SK-N-SH (cell line): Measurements from ENCODE around the gene PDE2A. TPM values are rescaled to one million over a fixed set of nuclear protein-coding genes. Genes with fewer than 3 reads are reported as not detected.

Source experiments
- CTCF ChIA-PET: fragments of 300-600, 350-600 bp; formaldehyde crosslinking; extraction: SDS; loops from one replicate; lab custom pipeline; 2021; lab: Yijun Ruan, JAX
- POLR2A ChIA-PET: fragments of 350-600 bp; sonication (Branson Sonifier 250); formaldehyde crosslinking; extraction: SDS; loops from one replicate; lab custom pipeline; 2020; ENCODE audit warnings: antibody characterized with exemption, inconsistent platforms; lab: Yijun Ruan, JAX
- DNase-seq: peaks from one replicate; pipeline ENCODE4 v3.0.0; 2012
- H2AFZ ChIP-seq: fragments of 200-600 bp; sonication (generic); 2 replicates; pipeline ENCODE4 v1.8.1; 2016; ENCODE audit warnings: antibody characterized with exemption, mild to moderate bottlenecking, low read depth
- H3F3A ChIP-seq: fragments of 200-600 bp; sonication (generic); replicated peaks from 2 replicates; pipeline ENCODE3; 2016; ENCODE audit warnings: antibody characterized with exemption, mild to moderate bottlenecking; ENCODE audit not compliant: insufficient read depth
- H3K27ac ChIP-seq, 2 experiments: fragments of 200-500 bp in 1 of 2; fragments of 200-600 bp in 1 of 2; sonication (Bioruptor generic) in 1 of 2; sonication (generic), shearing (Covaris generic) in 1 of 2; 2 replicates each; pipeline versions ENCODE4 v1.5.1 to v1.6.1; 2014 to 2016; ENCODE audit warnings: low read depth in 2 of 2, inconsistent platforms in 1 of 2, low read length in 1 of 2, mild to moderate bottlenecking in 1 of 2, mixed read lengths in 1 of 2
- H3K27me3 ChIP-seq: fragments of 200-600 bp; sonication (generic), shearing (Covaris generic); 2 replicates; pipeline ENCODE4 v1.6.1; 2016; ENCODE audit warnings: mixed run types; ENCODE audit not compliant: insufficient read depth
- H3K36me3 ChIP-seq, 2 experiments: fragments of 200-500 bp in 1 of 2; fragments of 200-600 bp in 1 of 2; sonication (Bioruptor generic) in 1 of 2; sonication (generic) in 1 of 2; replicated peaks in 1 of 2; 2 replicates each; pipeline versions ENCODE3 to v1.5.1; 2014 to 2016; ENCODE audit warnings: low read length in 1 of 2, mild to moderate bottlenecking in 1 of 2; ENCODE audit not compliant: insufficient read depth in 2 of 2, control insufficient read depth in 1 of 2
- H3K4me1 ChIP-seq, 2 experiments: fragments of 200-500 bp in 1 of 2; fragments of 200-600 bp in 1 of 2; sonication (Bioruptor generic) in 1 of 2; sonication (generic), shearing (Covaris generic) in 1 of 2; 2 replicates each; pipeline versions ENCODE4 v1.5.1 to v1.6.1; 2014 to 2016; ENCODE audit warnings: low read depth in 1 of 2, low read length in 1 of 2, mixed run types in 1 of 2; ENCODE audit not compliant: insufficient read depth in 2 of 2, control insufficient read depth in 1 of 2
- H3K4me2 ChIP-seq: fragments of 200-600 bp; sonication (generic), shearing (Covaris generic); 2 replicates; pipeline ENCODE4 v1.6.1; 2017; ENCODE audit warnings: mixed run types
- H3K4me3 ChIP-seq, 2 experiments: fragments of 200-500 bp in 1 of 2; fragments of 200-600 bp in 1 of 2; sonication (Bioruptor generic) in 1 of 2; sonication (generic), shearing (Covaris generic) in 1 of 2; 2 replicates each; pipeline versions ENCODE4 v1.5.1 to v1.8.1; 2014 to 2016; ENCODE audit warnings: low read depth in 2 of 2, inconsistent platforms in 1 of 2, low read length in 1 of 2, mild to moderate bottlenecking in 1 of 2, mixed read lengths in 1 of 2, moderate library complexity in 1 of 2
- H3K79me2 ChIP-seq: fragments of 200-600 bp; sonication (generic); 2 replicates; pipeline ENCODE4 v1.8.1; 2017; ENCODE audit warnings: mild to moderate bottlenecking; ENCODE audit not compliant: insufficient read depth
- H3K9ac ChIP-seq: fragments of 200-600 bp; sonication (generic); 2 replicates; pipeline ENCODE4 v1.6.1; 2017; ENCODE audit warnings: mixed run types
- H3K9me2 ChIP-seq: fragments of 200-600 bp; sonication (generic); 2 replicates; pipeline ENCODE4 v1.6.1; 2017; ENCODE audit warnings: mixed run types
- H3K9me3 ChIP-seq: fragments of 200-600 bp; sonication (generic); 2 replicates; pipeline ENCODE4 v1.6.1; 2017; ENCODE audit warnings: mixed run types, mild to moderate bottlenecking, moderate library complexity
- H4K20me1 ChIP-seq: fragments of 200-600 bp; sonication (generic); 2 replicates; pipeline ENCODE4 v1.6.1; 2017; ENCODE audit warnings: mild to moderate bottlenecking, mixed run types; ENCODE audit not compliant: insufficient read depth
- CHD2 ChIP-seq: fragments of 150-350 bp; IDR thresholded peaks from 2 replicates; pipeline ENCODE4 v1.6.1; 2018; ENCODE audit warnings: low read length; ENCODE audit not compliant: partially characterized antibody
- ELF1 ChIP-seq: IDR thresholded peaks from 2 replicates; pipeline ENCODE4 v1.4.0; 2012
- EP300 ChIP-seq, 2 experiments: IDR thresholded peaks; 2 replicates each; pipeline versions ENCODE4 v1.4.0 to v1.6.1; 2012; ENCODE audit warnings: borderline replicate concordance in 1 of 2, low read depth in 1 of 2, low read length in 1 of 2
- EZH2phosphoT487 ChIP-seq: fragments of 200-600 bp; sonication (generic); IDR thresholded peaks from 2 replicates; pipeline ENCODE4 v1.6.1; 2017; ENCODE audit warnings: low read depth, mixed run types, mild to moderate bottlenecking, antibody characterized with exemption, moderate library complexity, borderline replicate concordance
- FOSL2 ChIP-seq: IDR thresholded peaks from 2 replicates; pipeline ENCODE4 v1.4.0; 2012; ENCODE audit warnings: low read depth, mild to moderate bottlenecking, moderate library complexity, borderline replicate concordance
- GABPA ChIP-seq: IDR thresholded peaks from 2 replicates; pipeline ENCODE4 v1.4.0; 2012; ENCODE audit warnings: low read depth, mild to moderate bottlenecking
- GATA2 ChIP-seq: sonication (generic); formaldehyde crosslinking; IDR thresholded peaks from 2 replicates; pipeline ENCODE4 v1.5.0; 2020; ENCODE audit warnings: mild to moderate bottlenecking, missing genetic modification reagents
- JUND ChIP-seq: IDR thresholded peaks from 2 replicates; pipeline ENCODE4 v1.4.0; 2012
- MXI1 ChIP-seq: IDR thresholded peaks from 2 replicates; pipeline ENCODE4 v1.6.1; 2012; ENCODE audit warnings: mild to moderate bottlenecking, low read depth, low read length, improper control_type of control experiment
- NFIC ChIP-seq: IDR thresholded peaks from 2 replicates; pipeline ENCODE4 v1.4.0; 2012; ENCODE audit warnings: borderline replicate concordance
- RFX5 ChIP-seq: IDR thresholded peaks from 2 replicates; pipeline ENCODE4 v1.6.1; 2012; ENCODE audit warnings: mild to moderate bottlenecking, improper control_type of control experiment, low read length
- RXRA ChIP-seq: IDR thresholded peaks from 2 replicates; pipeline ENCODE4 v1.4.0; 2012; ENCODE audit warnings: low read depth, mild to moderate bottlenecking, borderline replicate concordance
- SIN3A ChIP-seq: IDR thresholded peaks from 2 replicates; pipeline ENCODE4 v1.6.1; 2012; ENCODE audit warnings: low read depth, mild to moderate bottlenecking, low read length, moderate library complexity, borderline replicate concordance
- SMC3 ChIP-seq: IDR thresholded peaks from 2 replicates; pipeline ENCODE4 v1.6.1; 2012; ENCODE audit warnings: low read depth, low read length, improper control_type of control experiment
- TEAD4 ChIP-seq: IDR thresholded peaks from 2 replicates; pipeline ENCODE4 v1.4.0; 2012; ENCODE audit warnings: mild to moderate bottlenecking, borderline replicate concordance; ENCODE audit not compliant: insufficient read depth
- USF2 ChIP-seq: fragments of 150-350 bp; IDR thresholded peaks from 2 replicates; pipeline ENCODE4 v1.6.1; 2017; ENCODE audit warnings: antibody characterized with exemption, low read length, low read depth, borderline replicate concordance
- YY1 ChIP-seq: IDR thresholded peaks from 2 replicates; pipeline ENCODE4 v1.4.0; 2012; ENCODE audit warnings: low read depth, mild to moderate bottlenecking
- WGBS: methylation state at CpG from one replicate; pipeline ENCODE4 v1.1.6; 2017; ENCODE audit warnings: low lambda C conversion rate; 5-methylcytosine and 5-hydroxymethylcytosine counted together
- polyA plus RNA-seq, 3 experiments: library from polyadenylated mRNA; depleted of rRNA; stranded (reverse); fragments of >200 nt; gene quantifications; 2 replicates each; pipeline ENCODE4 v1.2.3, GENCODE V29; 2012
- TF ChIP-seq, protein P1 (sequence below): IDR thresholded peaks from 2 replicates; pipeline ENCODE4 v1.4.0; 2012; ENCODE audit warnings: low read depth, borderline replicate concordance
- TF ChIP-seq, protein P2 (sequence below): IDR thresholded peaks from 2 replicates; pipeline ENCODE4 v1.4.0; 2012; ENCODE audit warnings: low read depth, borderline replicate concordance
- TF ChIP-seq, protein P3 (sequence below): IDR thresholded peaks from 2 replicates; pipeline ENCODE4 v1.4.0; 2012; ENCODE audit warnings: low read depth
- TF ChIP-seq, protein P4 (sequence below): IDR thresholded peaks from 2 replicates; pipeline ENCODE4; 2012

The PDE2A gene
- polyA plus RNA-seq, 1 of the 3 experiments (the other 2 are of a cell fraction) = 0.43 TPM

GRCh38 chr11:72670041-72670440 lies 4.2 kb downstream of the PDE2A start:
- CTCF ChIA-PET = interaction anchor here (0.5 to 2.7 kb wide), 3 partner anchors 12 to 887 kb away, joined by 3 to 28 read pairs (median 10); no protein-coding TSS in a partner anchor
- WGBS = 45% methylated on average over 4 of the region's 4 CpGs
- no peaks in the 10 kb centered on the region for H3K79me2 ChIP-seq

GRCh38 chr11:72669527-72669926 lies 4.7 kb downstream of the PDE2A start:
- WGBS = 48% methylated on average over 7 of the region's 8 CpGs
- Histone ChIP-seq H3K9me3 (no peaks in the 10 kb centered on the region), H3K4me2 (no peak overlapping the region), H3K36me3 (no peaks in the 10 kb centered on the region), H3K9ac (no peak overlapping the region), H3K4me1 (peaks cover 0 to 16% of the 10 kb centered on the region in 2 experiments; a peak in 1 of 4 replicates), H3K79me2 (no peaks in the 10 kb centered on the region), H3K9me2 (no peaks in the 10 kb centered on the region), H3K27ac (no peak overlapping the region), H3F3A (no peaks in the 10 kb centered on the region), H3K4me3 (no peak overlapping the region), H2AFZ (no peak overlapping the region), H3K27me3 (peaks cover 20% of the 10 kb centered on the region; the same call in 1 of the 2 replicates), H4K20me1 (no peaks in the 10 kb centered on the region)
- DNase-seq = no peak
- no peak for TF ChIP-seq SIN3A
- no peak for TF ChIP-seq YY1
- TF ChIP-seq NFIC = no peak
- TF ChIP-seq GATA2 (CRISPR knock-in tag) = no peak
- TF ChIP-seq, protein P1, sequence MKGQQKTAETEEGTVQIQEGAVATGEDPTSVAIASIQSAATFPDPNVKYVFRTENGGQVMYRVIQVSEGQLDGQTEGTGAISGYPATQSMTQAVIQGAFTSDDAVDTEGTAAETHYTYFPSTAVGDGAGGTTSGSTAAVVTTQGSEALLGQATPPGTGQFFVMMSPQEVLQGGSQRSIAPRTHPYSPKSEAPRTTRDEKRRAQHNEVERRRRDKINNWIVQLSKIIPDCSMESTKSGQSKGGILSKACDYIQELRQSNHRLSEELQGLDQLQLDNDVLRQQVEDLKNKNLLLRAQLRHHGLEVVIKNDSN = no peak
- TF ChIP-seq JUND = no peak
- no peak for TF ChIP-seq TEAD4
- no peak for TF ChIP-seq FOSL2
- TF ChIP-seq, protein P2, sequence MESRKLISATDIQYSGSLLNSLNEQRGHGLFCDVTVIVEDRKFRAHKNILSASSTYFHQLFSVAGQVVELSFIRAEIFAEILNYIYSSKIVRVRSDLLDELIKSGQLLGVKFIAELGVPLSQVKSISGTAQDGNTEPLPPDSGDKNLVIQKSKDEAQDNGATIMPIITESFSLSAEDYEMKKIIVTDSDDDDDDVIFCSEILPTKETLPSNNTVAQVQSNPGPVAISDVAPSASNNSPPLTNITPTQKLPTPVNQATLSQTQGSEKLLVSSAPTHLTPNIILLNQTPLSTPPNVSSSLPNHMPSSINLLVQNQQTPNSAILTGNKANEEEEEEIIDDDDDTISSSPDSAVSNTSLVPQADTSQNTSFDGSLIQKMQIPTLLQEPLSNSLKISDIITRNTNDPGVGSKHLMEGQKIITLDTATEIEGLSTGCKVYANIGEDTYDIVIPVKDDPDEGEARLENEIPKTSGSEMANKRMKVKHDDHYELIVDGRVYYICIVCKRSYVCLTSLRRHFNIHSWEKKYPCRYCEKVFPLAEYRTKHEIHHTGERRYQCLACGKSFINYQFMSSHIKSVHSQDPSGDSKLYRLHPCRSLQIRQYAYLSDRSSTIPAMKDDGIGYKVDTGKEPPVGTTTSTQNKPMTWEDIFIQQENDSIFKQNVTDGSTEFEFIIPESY = no peak
- TF ChIP-seq CHD2 = no peak
- no peak for TF ChIP-seq USF2
- no peak for TF ChIP-seq RFX5
- TF ChIP-seq, protein P3, sequence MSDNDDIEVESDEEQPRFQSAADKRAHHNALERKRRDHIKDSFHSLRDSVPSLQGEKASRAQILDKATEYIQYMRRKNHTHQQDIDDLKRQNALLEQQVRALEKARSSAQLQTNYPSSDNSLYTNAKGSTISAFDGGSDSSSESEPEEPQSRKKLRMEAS = no peak
- no peak for TF ChIP-seq MXI1
- no peak for TF ChIP-seq SMC3
- no peak for TF ChIP-seq EZH2phosphoT487
- TF ChIP-seq RXRA = no peak
- TF ChIP-seq, protein P4, sequence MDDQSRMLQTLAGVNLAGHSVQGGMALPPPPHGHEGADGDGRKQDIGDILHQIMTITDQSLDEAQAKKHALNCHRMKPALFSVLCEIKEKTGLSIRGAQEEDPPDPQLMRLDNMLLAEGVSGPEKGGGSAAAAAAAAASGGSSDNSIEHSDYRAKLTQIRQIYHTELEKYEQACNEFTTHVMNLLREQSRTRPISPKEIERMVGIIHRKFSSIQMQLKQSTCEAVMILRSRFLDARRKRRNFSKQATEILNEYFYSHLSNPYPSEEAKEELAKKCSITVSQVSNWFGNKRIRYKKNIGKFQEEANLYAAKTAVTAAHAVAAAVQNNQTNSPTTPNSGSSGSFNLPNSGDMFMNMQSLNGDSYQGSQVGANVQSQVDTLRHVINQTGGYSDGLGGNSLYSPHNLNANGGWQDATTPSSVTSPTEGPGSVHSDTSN = no peak
- TF ChIP-seq GABPA = no peak
- ChIA-PET CTCF (interaction anchor here (0.5 to 4.5 kb wide), 3 partner anchors 13 to 886 kb away, joined by 3 to 28 read pairs (median 15); no protein-coding TSS in a partner anchor), POLR2A (no interaction called here)

More at GRCh38 chr11:72670041-72670440, 4.2 kb downstream of the PDE2A start:
- Histone ChIP-seq H3K27me3 (peaks cover 25% of the 10 kb centered on the region; the same call in 1 of the 2 replicates), H2AFZ (no peak overlapping the region), H3K9ac (no peak overlapping the region), H3K36me3 (no peaks in the 10 kb centered on the region)
- POLR2A ChIA-PET = no interaction called here
- TF ChIP-seq EP300 (IDR thresholded peaks at IDR 0.05; ENCODE audit: borderline replicate concordance in 1 of 2, low read depth in 1 of 2, low read length in 1 of 2) = no peak
- no peak for TF ChIP-seq ELF1
- TF ChIP-seq, all 33 proteins: peak for 0
- no peak overlapping the region for H3K4me3 ChIP-seq
- H3F3A ChIP-seq = no peaks in the 10 kb centered on the region
- no peak overlapping the region for H3K4me2 ChIP-seq
- no peak overlapping the region for H3K27ac ChIP-seq
- no peaks in the 10 kb centered on the region for H3K9me2 ChIP-seq
- no peak for DNase-seq
- no peaks in the 10 kb centered on the region for H3K9me3 ChIP-seq
- H4K20me1 ChIP-seq = no peaks in the 10 kb centered on the region
- H3K4me1 ChIP-seq = peaks cover 0 to 21% of the 10 kb centered on the region in 2 experiments; a peak in 1 of 4 replicates
